Hepatocyte (in vitro differentiated cells): ENCODE results near the gene NR2E1.

ENCODE experiments used
- EZH2 ChIP-seq: fragments of 200-600 bp; sonication (generic); IDR thresholded peaks from 2 replicates; pipeline ENCODE4 v1.6.1; 2016; ENCODE audit warnings: antibody characterized with exemption, mild to moderate bottlenecking, borderline replicate concordance
- EZH2phosphoT487 ChIP-seq: fragments of 200-600 bp; sonication (generic); IDR thresholded peaks from one replicate; pipeline ENCODE4 v1.6.1; 2018; ENCODE audit warnings: antibody characterized with exemption, mild to moderate bottlenecking, low read depth, moderate library complexity; ENCODE audit not compliant: unreplicated experiment, severe bottlenecking
- TF ChIP-seq, protein P1 (sequence below): fragments of 200-600 bp; sonication (generic); IDR thresholded peaks from 2 replicates; pipeline ENCODE4 v1.5.1; 2016; ENCODE audit warnings: antibody characterized with exemption, mild to moderate bottlenecking; ENCODE audit not compliant: poor library complexity

DNA sequence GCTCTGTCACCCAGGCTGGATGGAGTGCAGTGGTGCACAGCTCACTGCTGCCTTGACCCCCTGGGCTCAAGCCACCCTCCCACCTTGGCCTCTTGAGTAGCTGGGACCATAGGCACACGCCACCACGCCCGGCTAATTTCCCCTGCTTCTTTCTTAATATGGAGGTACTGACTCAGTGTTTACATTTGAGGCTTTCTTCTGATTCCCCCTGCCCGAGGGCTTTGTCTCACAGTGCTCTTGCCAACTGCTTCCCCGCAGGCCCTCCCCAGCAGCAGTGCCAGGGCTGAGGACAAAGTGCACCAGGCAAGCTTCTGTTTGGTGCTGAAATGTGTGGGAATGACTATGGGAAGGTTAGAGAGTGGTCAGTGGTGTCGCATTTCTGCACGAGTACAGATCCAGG lies 34.8 kb downstream of the NR2E1 start:
- TF ChIP-seq, protein P1, sequence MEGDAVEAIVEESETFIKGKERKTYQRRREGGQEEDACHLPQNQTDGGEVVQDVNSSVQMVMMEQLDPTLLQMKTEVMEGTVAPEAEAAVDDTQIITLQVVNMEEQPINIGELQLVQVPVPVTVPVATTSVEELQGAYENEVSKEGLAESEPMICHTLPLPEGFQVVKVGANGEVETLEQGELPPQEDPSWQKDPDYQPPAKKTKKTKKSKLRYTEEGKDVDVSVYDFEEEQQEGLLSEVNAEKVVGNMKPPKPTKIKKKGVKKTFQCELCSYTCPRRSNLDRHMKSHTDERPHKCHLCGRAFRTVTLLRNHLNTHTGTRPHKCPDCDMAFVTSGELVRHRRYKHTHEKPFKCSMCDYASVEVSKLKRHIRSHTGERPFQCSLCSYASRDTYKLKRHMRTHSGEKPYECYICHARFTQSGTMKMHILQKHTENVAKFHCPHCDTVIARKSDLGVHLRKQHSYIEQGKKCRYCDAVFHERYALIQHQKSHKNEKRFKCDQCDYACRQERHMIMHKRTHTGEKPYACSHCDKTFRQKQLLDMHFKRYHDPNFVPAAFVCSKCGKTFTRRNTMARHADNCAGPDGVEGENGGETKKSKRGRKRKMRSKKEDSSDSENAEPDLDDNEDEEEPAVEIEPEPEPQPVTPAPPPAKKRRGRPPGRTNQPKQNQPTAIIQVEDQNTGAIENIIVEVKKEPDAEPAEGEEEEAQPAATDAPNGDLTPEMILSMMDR: no peak
- no peak for TF ChIP-seq EZH2
- no peak for TF ChIP-seq EZH2phosphoT487
